H9 (cell line): ENCODE data around the gene SFMBT2. TPM values are rescaled to one million over a fixed set of nuclear protein-coding genes. Genes with fewer than 3 reads are reported as not detected.

ENCODE experiments used
- DNase-seq: peaks from one replicate; pipeline ENCODE4 v3.0.0-alpha.2; 2017
- H2AFZ ChIP-seq: one replicate; pipeline ENCODE4 v1.6.1; 2013; ENCODE audit warnings: mild to moderate bottlenecking, low read length, control low read depth, moderate library complexity
- H2AK5ac ChIP-seq: 2 replicates; pipeline ENCODE4 v1.6.1; 2013; ENCODE audit warnings: low read length, control low read depth, mixed read lengths; ENCODE audit not compliant: insufficient read length
- H2BK120ac ChIP-seq: one replicate; pipeline ENCODE4 v1.6.1; 2013; ENCODE audit warnings: low read depth, mild to moderate bottlenecking, low read length, control low read depth, inconsistent platforms; ENCODE audit not compliant: poor library complexity, severe bottlenecking
- H2BK12ac ChIP-seq: 2 replicates; pipeline ENCODE4 v1.6.1; 2013; ENCODE audit warnings: low read length, control low read depth, mixed read lengths, low read depth; ENCODE audit not compliant: insufficient read length
- H2BK15ac ChIP-seq: 2 replicates; pipeline ENCODE4 v1.6.1; 2013; ENCODE audit warnings: low read depth, low read length, control low read depth
- H2BK20ac ChIP-seq: one replicate; pipeline ENCODE4 v1.6.1; 2013; ENCODE audit warnings: low read depth, mild to moderate bottlenecking, low read length, control low read depth, inconsistent platforms; ENCODE audit not compliant: poor library complexity, severe bottlenecking
- H2BK5ac ChIP-seq: 2 replicates; pipeline ENCODE4 v1.6.1; 2013; ENCODE audit warnings: low read length, control low read depth, mixed read lengths; ENCODE audit not compliant: insufficient read length
- H3K14ac ChIP-seq: 2 replicates; pipeline ENCODE4 v1.6.1; 2013; ENCODE audit warnings: low read length, control low read depth; ENCODE audit not compliant: insufficient read depth
- H3K18ac ChIP-seq: 2 replicates; pipeline ENCODE4 v1.6.1; 2013; ENCODE audit warnings: low read depth, mild to moderate bottlenecking, mixed read lengths, low read length, control low read depth; ENCODE audit not compliant: insufficient read length
- H3K23ac ChIP-seq: 2 replicates; pipeline ENCODE4 v1.6.1; 2013; ENCODE audit warnings: low read length, control low read depth, mixed read lengths, low read depth; ENCODE audit not compliant: insufficient read length
- H3K23me2 ChIP-seq: 2 replicates; pipeline ENCODE4 v1.6.1; 2013; ENCODE audit warnings: low read depth, mild to moderate bottlenecking, mixed read lengths, low read length, control low read depth; ENCODE audit not compliant: insufficient read length, poor library complexity, severe bottlenecking
- H3K27ac ChIP-seq: 2 replicates; pipeline ENCODE4 v1.5.1; 2013; ENCODE audit warnings: low read length, control low read depth, mixed read lengths, low read depth; ENCODE audit not compliant: insufficient read length
- H3K27me3 ChIP-seq: 2 replicates; pipeline ENCODE4 v1.6.1; 2013; ENCODE audit warnings: low read length, control low read depth, inconsistent platforms; ENCODE audit not compliant: insufficient read depth
- H3K4ac ChIP-seq: 2 replicates; pipeline ENCODE4 v1.6.1; 2013; ENCODE audit warnings: low read depth, mild to moderate bottlenecking, control low read depth, inconsistent platforms, low read length, moderate library complexity
- H3K4me1 ChIP-seq: 2 replicates; pipeline ENCODE4 v1.6.1; 2013; ENCODE audit warnings: low read length, control low read depth, inconsistent platforms; ENCODE audit not compliant: insufficient read depth
- H3K4me2 ChIP-seq: 2 replicates; pipeline ENCODE4 v1.6.1; 2013; ENCODE audit warnings: low read length, control low read depth, mixed read lengths; ENCODE audit not compliant: insufficient read length, insufficient read depth
- H3K56ac ChIP-seq: 2 replicates; pipeline ENCODE4 v1.6.1; 2013; ENCODE audit warnings: low read depth, mild to moderate bottlenecking, mixed read lengths, low read length, control low read depth; ENCODE audit not compliant: insufficient read length
- H3K79me1 ChIP-seq: 2 replicates; pipeline ENCODE4 v1.6.1; 2013; ENCODE audit warnings: low read depth, mild to moderate bottlenecking, moderate library complexity, low read length, control low read depth, inconsistent platforms; ENCODE audit not compliant: insufficient read depth, poor library complexity, severe bottlenecking
- H3K79me2 ChIP-seq: 2 replicates; pipeline ENCODE4 v1.6.1; 2013; ENCODE audit warnings: low read length, control low read depth, inconsistent platforms; ENCODE audit not compliant: insufficient read depth
- H3K9ac ChIP-seq: 2 replicates; pipeline ENCODE4 v1.6.1; 2013; ENCODE audit warnings: low read length, control low read depth, mixed read lengths; ENCODE audit not compliant: insufficient read length; ENCODE audit errors: extremely low read depth
- H3K9me3 ChIP-seq: one replicate; pipeline ENCODE4 v1.6.1; 2013; ENCODE audit warnings: low read depth, low read length, inconsistent platforms; ENCODE audit not compliant: control insufficient read depth
- H3T11ph ChIP-seq: one replicate; pipeline ENCODE4 v1.6.1; 2013; ENCODE audit warnings: mild to moderate bottlenecking, low read length, control low read depth, inconsistent platforms
- H4K20me1 ChIP-seq: one replicate; pipeline ENCODE4 v1.6.1; 2013; ENCODE audit not compliant: control insufficient read depth, insufficient read length, insufficient read depth
- H4K5ac ChIP-seq: 2 replicates; pipeline ENCODE4 v1.6.1; 2013; ENCODE audit warnings: low read depth, mild to moderate bottlenecking, mixed read lengths, low read length, control low read depth; ENCODE audit not compliant: insufficient read length
- H4K8ac ChIP-seq: replicated peaks from 2 replicates; pipeline ENCODE4 v1.6.1; 2013; ENCODE audit warnings: low read length, control low read depth, mixed read lengths, low read depth; ENCODE audit not compliant: insufficient read length
- H4K91ac ChIP-seq: 2 replicates; pipeline ENCODE4 v1.6.1; 2013; ENCODE audit warnings: low read depth, mild to moderate bottlenecking, moderate library complexity, mixed read lengths, low read length, control low read depth; ENCODE audit not compliant: insufficient read length
- H3K27ac Mint-ChIP-seq, 3 experiments: 2 replicates in 2 of 3; 3 replicates in 1 of 3; pipeline ENCODE4 v1.8.0; 2020 to 2021; ENCODE audit warnings: mixed read lengths in 3 of 3, mild to moderate bottlenecking in 1 of 3, moderate library complexity in 1 of 3
- H3K27me3 Mint-ChIP-seq: 2 replicates; pipeline ENCODE4 v1.8.0; 2021; ENCODE audit warnings: low read depth, mild to moderate bottlenecking, moderate library complexity, mixed read lengths
- H3K36me3 Mint-ChIP-seq, 3 experiments: 2 replicates in 2 of 3; 3 replicates in 1 of 3; pipeline ENCODE4 v1.8.0; 2020 to 2021; ENCODE audit warnings: low read depth in 3 of 3, mixed read lengths in 3 of 3; ENCODE audit not compliant: insufficient read depth in 1 of 3
- H3K4me1 Mint-ChIP-seq, 2 experiments: 2 replicates each; pipeline ENCODE4 v1.8.0; 2020; ENCODE audit warnings: mixed read lengths in 2 of 2
- H3K4me3 Mint-ChIP-seq, 2 experiments: 2 replicates in 1 of 2; 3 replicates in 1 of 2; pipeline ENCODE4 v1.8.0; 2020 to 2021; ENCODE audit warnings: mild to moderate bottlenecking in 2 of 2, mixed read lengths in 2 of 2, moderate library complexity in 1 of 2
- H3K9me3 Mint-ChIP-seq, 2 experiments: 2 replicates in 1 of 2; 3 replicates in 1 of 2; pipeline ENCODE4 v1.8.0; 2020; ENCODE audit warnings: mild to moderate bottlenecking in 2 of 2, mixed read lengths in 2 of 2, moderate library complexity in 1 of 2
- WGBS: extraction: QIAGEN DNeasy Blood & Tissue Kit; methylation state at CpG from one replicate; pipeline ENCODE4 v1.1.7; 2013; ENCODE audit warnings: missing lambda C conversion rate, low lambda C conversion rate, mixed read lengths; ENCODE audit not compliant: insufficient read length; ENCODE audit errors: extremely low coverage; 5-methylcytosine and 5-hydroxymethylcytosine counted together
- total RNA-seq: library from RNA; stranded (reverse); gene quantifications from 2 replicates; pipeline ENCODE4 v1.2.1, GENCODE V29; 2021
- TF ChIP-seq, protein P1 (sequence below): fragments of 200-600 bp; sonication (generic); conservative IDR thresholded peaks from 3 replicates; pipeline ENCODE4 v1.8.0; 2021; ENCODE audit warnings: antibody characterized with exemption, mild to moderate bottlenecking

Gene SFMBT2
- total RNA-seq, 1 experiment from 2014 or later: 5.3 TPM

DNA sequence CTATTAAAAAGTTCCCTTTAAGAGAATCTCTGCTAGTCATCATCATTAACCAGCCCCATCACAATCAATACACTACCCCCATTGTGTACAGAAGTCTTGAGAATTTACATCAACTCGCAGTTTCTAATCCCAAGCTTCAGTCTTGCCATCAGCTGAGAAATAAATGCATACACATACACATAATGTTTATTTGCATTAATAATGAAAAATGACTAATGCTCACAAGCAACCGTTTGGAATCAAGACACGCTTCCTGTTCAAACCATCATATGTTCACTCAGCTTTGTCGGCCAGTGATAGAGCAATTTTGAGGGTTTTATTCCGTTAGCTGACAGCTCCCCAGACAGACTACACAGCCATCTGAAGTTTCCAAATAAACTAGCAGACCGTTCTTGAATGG, 287.1 kb downstream of the SFMBT2 start:
- Histone ChIP-seq H2BK120ac (no peak overlapping the region), H3K79me2 (no peaks in the 10 kb centered on the region), H3K27ac (no peak overlapping the region), H4K8ac (no peak overlapping the region), H3K14ac (no peak overlapping the region), H3K9me3 (no peaks in the 10 kb centered on the region), H3K79me1 (no peaks in the 10 kb centered on the region), H3T11ph (no peak overlapping the region), H2BK5ac (no peak overlapping the region), H2AK5ac (no peak overlapping the region), H3K27me3 (no peaks in the 10 kb centered on the region), H3K23ac (no peak overlapping the region), H3K9ac (no peak overlapping the region), H2BK20ac (no peak overlapping the region), H3K4me2 (no peak overlapping the region), H2BK15ac (no peak overlapping the region), H3K56ac (no peak overlapping the region), H3K4ac (no peak overlapping the region), H3K18ac (no peak overlapping the region), H2BK12ac (no peak overlapping the region), H4K20me1 (no peaks in the 10 kb centered on the region), H4K91ac (no peak overlapping the region), H3K23me2 (no peaks in the 10 kb centered on the region), H3K4me1 (no peaks in the 10 kb centered on the region), H2AFZ (no peak overlapping the region), H4K5ac (no peak overlapping the region)
- H3K27me3 Mint-ChIP-seq: peaks cover 2% of the 10 kb centered on the region; the same call in 1 of the 2 replicates
- 0 out of 5 replicates have a peak, but pooled peaks cover 0 to 2% of the 10 kb centered on the region in 2 experiments for H3K9me3 Mint-ChIP-seq
- no peaks in the 10 kb centered on the region for H3K36me3 Mint-ChIP-seq
- no peak for DNase-seq
- WGBS: no CpG with 5 or more reads among the region's 6 CpGs
- H3K27ac Mint-ChIP-seq: no peak overlapping the region
- H3K4me3 Mint-ChIP-seq: no peak overlapping the region
- TF ChIP-seq, protein P1, sequence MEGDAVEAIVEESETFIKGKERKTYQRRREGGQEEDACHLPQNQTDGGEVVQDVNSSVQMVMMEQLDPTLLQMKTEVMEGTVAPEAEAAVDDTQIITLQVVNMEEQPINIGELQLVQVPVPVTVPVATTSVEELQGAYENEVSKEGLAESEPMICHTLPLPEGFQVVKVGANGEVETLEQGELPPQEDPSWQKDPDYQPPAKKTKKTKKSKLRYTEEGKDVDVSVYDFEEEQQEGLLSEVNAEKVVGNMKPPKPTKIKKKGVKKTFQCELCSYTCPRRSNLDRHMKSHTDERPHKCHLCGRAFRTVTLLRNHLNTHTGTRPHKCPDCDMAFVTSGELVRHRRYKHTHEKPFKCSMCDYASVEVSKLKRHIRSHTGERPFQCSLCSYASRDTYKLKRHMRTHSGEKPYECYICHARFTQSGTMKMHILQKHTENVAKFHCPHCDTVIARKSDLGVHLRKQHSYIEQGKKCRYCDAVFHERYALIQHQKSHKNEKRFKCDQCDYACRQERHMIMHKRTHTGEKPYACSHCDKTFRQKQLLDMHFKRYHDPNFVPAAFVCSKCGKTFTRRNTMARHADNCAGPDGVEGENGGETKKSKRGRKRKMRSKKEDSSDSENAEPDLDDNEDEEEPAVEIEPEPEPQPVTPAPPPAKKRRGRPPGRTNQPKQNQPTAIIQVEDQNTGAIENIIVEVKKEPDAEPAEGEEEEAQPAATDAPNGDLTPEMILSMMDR: no peak
- no peaks in the 10 kb centered on the region; a peak in 1 of 4 replicates for H3K4me1 Mint-ChIP-seq
